T-cell (primary cell): Measurements from ENCODE around the gene CLIP1. TPM values are rescaled to one million over a fixed set of nuclear protein-coding genes. Genes with fewer than 3 reads are reported as not detected.
"Not testable (repeated sequence)": the region's sequence is repeated elsewhere in the genome, so short reads cannot be mapped to it uniquely, and the experiment has no call there.

ENCODE experiments used
- ATAC-seq, 4 experiments: fragments of 200-7000 bp in 3 of 4; fragments of 150-1000 bp in 1 of 4; cut with Tn5 transposase; replicated peaks in 1 of 4; 1 replicate in 3 of 4; 2 replicates in 1 of 4; pipeline ENCODE4 v1.10.0; 2021; ENCODE audit warnings: moderate library complexity in 3 of 4, mild to moderate bottlenecking in 2 of 4, moderate number of reproducible peaks in 1 of 4
- CTCF ChIA-PET, 2 donors: fragments of 300-600 bp; sonication (Branson Sonifier 250); formaldehyde crosslinking; loops; one replicate each; lab custom pipeline; 2022; ENCODE audit warnings: antibody characterized with exemption in 2 of 2; lab: Charles Lee
- POLR2A ChIA-PET, 2 donors: fragments of 300-600 bp; sonication (Branson Sonifier 250); formaldehyde crosslinking; loops; one replicate each; lab custom pipeline; 2022; ENCODE audit warnings: antibody characterized with exemption in 2 of 2; lab: Charles Lee
- DNase-seq, 35 experiments: peaks; one replicate each; pipeline versions ENCODE4 v3.0.0 to v3.0.0-alpha.2; 2013 to 2023
- H3K27ac ChIP-seq: one replicate; pipeline ENCODE4 v1.5.1; 2013; ENCODE audit warnings: low read length
- H3K27me3 ChIP-seq, 2 experiments: replicated peaks in 1 of 2; 1 replicate in 1 of 2; 2 replicates in 1 of 2; pipeline versions ENCODE4 v1.6.1 to v1.7.0; 2013; ENCODE audit warnings: low read length in 1 of 2, mixed read lengths in 1 of 2; ENCODE audit not compliant: control insufficient read depth in 2 of 2, insufficient read depth in 2 of 2; ENCODE audit errors: extremely low read depth in 1 of 2
- H3K36me3 ChIP-seq, 2 donors: 1 replicate in 1 of 2; 2 replicates in 1 of 2; pipeline versions ENCODE4 v1.6.1 to v1.7.0; 2013; ENCODE audit warnings: low read length in 1 of 2; ENCODE audit not compliant: control insufficient read depth in 2 of 2, insufficient read depth in 1 of 2; ENCODE audit errors: extremely low read depth in 1 of 2
- H3K4me1 ChIP-seq, 2 experiments: 1 replicate in 1 of 2; 2 replicates in 1 of 2; pipeline versions ENCODE4 v1.6.1 to v1.7.0; 2013; ENCODE audit warnings: low read length in 2 of 2, mixed read lengths in 1 of 2; ENCODE audit not compliant: insufficient read depth in 2 of 2, control insufficient read depth in 1 of 2; ENCODE audit errors: extremely low read depth in 1 of 2
- H3K4me3 ChIP-seq, 2 donors: 1 replicate in 1 of 2; 2 replicates in 1 of 2; pipeline versions ENCODE4 v1.5.1 to v1.7.0; 2013; ENCODE audit warnings: mild to moderate bottlenecking in 2 of 2, low read length in 1 of 2, moderate library complexity in 1 of 2; ENCODE audit not compliant: control insufficient read depth in 1 of 2; ENCODE audit errors: extremely low read depth in 1 of 2
- H3K9me3 ChIP-seq: 2 replicates; pipeline ENCODE4 v1.7.0; 2013
- H3K27ac Mint-ChIP-seq, 2 donors: one replicate each; pipeline ENCODE4 v1.8.0; 2020 to 2021; ENCODE audit warnings: mild to moderate bottlenecking in 2 of 2, mixed read lengths in 2 of 2
- H3K27me3 Mint-ChIP-seq, 2 donors: one replicate each; pipeline ENCODE4 v1.8.0; 2021 to 2022; ENCODE audit warnings: mixed read lengths in 2 of 2
- H3K36me3 Mint-ChIP-seq: one replicate; pipeline ENCODE4 v1.8.0; 2021; ENCODE audit warnings: mixed read lengths
- H3K4me1 Mint-ChIP-seq, 3 donors: one replicate each; pipeline ENCODE4 v1.8.0; 2020 to 2022; ENCODE audit warnings: mixed read lengths in 3 of 3, mild to moderate bottlenecking in 1 of 3
- H3K4me3 Mint-ChIP-seq, 3 donors: one replicate each; pipeline ENCODE4 v1.8.0; 2020 to 2022; ENCODE audit warnings: mild to moderate bottlenecking in 3 of 3, mixed read lengths in 3 of 3, moderate library complexity in 3 of 3
- H3K9me3 Mint-ChIP-seq, 3 donors: one replicate each; pipeline ENCODE4 v1.8.0; 2020 to 2022; ENCODE audit warnings: mixed read lengths in 3 of 3
- WGBS: methylation state at CpG from one replicate; pipeline ENCODE4 v1.1.5; 2013; ENCODE audit warnings: missing lambda C conversion rate; ENCODE audit not compliant: insufficient coverage; 5-methylcytosine and 5-hydroxymethylcytosine counted together
- total RNA-seq, 35 experiments: library from RNA in 6 of 35; stranded (reverse) in 6 of 35; fragments of 120-200 nt in 1 of 35; gene quantifications; one replicate each; pipeline versions ENCODE4 v1.2.1 to v1.2.4 and lab custom pipeline; 2013 to 2026

CLIP1 gene
- total RNA-seq, 5 donors from 2014 or later (not counting 1 experiment from before 2014, with no cell fraction given): 47.2 to 69.5 (median 59.4) TPM

DNA sequence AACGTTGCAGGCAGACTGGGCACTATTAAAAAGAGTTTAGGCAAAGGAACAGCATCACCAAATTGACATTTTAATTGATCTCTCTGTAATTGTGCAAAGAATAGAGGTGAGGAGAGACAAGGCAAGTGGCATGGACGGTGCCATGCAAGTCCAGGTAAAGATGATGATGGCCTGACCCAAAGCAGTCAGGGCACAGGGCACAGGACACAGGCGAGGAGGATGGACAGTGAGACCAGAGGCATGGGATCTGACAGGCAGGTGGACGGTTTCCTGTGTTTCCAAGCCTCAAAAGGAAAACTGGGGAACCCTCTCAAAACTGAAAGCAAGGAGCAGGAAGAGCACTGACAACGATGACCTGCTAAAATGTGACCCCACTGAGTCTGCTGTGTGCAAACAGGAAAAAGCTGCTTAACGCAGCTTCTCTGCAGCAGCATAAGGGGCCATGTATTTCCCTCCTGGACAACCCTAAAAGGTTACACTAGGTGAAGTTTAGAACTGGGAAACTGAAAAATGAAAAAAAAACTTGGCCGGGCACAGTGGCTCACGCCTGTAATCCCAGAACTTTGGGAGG is 50.9 kb downstream of the CLIP1 start:
- no peak for ATAC-seq
- peaks cover 2 to 5% of the 10 kb centered on the region in 2 experiments for H3K4me1 ChIP-seq
- no peak overlapping the region for H3K27ac ChIP-seq
- no peaks in the 10 kb centered on the region for H3K27me3 Mint-ChIP-seq
- no peaks in the 10 kb centered on the region for H3K9me3 ChIP-seq
- no peak overlapping the region for H3K4me3 Mint-ChIP-seq
- no peak overlapping the region for H3K4me3 ChIP-seq
- DNase-seq: no peak
- peak overlapping the region in 1 of 2 donors; percentile 13 for H3K27ac Mint-ChIP-seq
- CTCF ChIA-PET: interaction anchor here in 1 of 2 donors (0.6 kb wide), 1 partner anchor 840 kb away, joined by 4 read pairs; no protein-coding TSS in a partner anchor
- 72% methylated on average over 6 of the region's 8 CpGs for WGBS
- H3K27me3 ChIP-seq: no peaks in the 10 kb centered on the region
- no peaks in the 10 kb centered on the region for H3K9me3 Mint-ChIP-seq
- peaks cover 16 to 22% (median 17%) of the 10 kb centered on the region in 3 donors for H3K4me1 Mint-ChIP-seq
- H3K36me3 ChIP-seq: peaks cover 5 to 29% of the 10 kb centered on the region in 2 donors
- H3K36me3 Mint-ChIP-seq: peaks cover 20% of the 10 kb centered on the region
- POLR2A ChIA-PET: interaction anchor here in 1 of 2 donors (1.2 kb wide), 1 partner anchor 973 kb away, joined by 3 read pairs; no protein-coding TSS in a partner anchor

DNA sequence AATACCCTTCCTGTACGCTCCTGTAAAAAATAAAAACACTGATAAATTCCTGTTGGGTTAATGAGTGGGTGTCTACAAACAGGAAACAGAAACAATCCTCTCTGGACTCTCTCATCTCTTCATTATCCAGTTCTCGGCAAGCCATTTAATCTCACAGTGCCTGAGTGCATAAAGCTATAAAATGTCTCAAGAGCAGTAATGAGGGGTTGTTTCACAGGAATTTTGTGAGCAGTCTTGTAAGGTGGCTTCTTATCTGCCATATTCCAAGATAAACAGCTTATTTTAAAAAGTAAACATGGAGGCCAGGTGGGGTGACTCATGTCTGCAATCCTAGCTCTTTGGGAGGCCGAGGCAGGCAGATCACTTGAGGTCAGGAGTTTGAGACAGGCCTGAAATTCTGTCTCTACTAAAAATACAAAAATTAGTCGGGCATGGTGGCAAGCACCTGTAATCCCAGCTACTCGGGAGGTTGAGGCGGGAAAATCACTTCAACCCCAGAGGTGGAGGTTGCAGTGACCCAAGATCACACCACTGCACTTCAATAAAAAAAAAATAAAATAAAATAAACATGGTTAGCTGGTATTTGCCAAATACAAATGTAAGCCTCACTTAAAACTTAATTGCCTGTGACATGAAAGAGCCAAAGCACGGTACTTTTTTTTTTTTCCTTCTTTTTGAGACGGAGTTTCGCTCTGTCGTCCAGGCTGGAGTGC is 54.0 kb downstream of the CLIP1 start:
- POLR2A ChIA-PET: interaction anchor here in 1 of 2 donors (0.6 kb wide), 1 partner anchor 518 kb away, joined by 3 read pairs; no protein-coding TSS in a partner anchor
- no peaks in the 10 kb centered on the region for H3K9me3 ChIP-seq
- CTCF ChIA-PET: interaction anchor here in 1 of 2 donors (0.5 to 0.6 kb wide), 2 partner anchors 10 to 51 kb away, joined by 3 to 6 read pairs; no protein-coding TSS in a partner anchor
- Mint-ChIP-seq H3K27me3 (no peaks in the 10 kb centered on the region), H3K27ac (no peak overlapping the region), H3K4me1 (peaks cover 16 to 21% (median 19%) of the 10 kb centered on the region in 3 donors), H3K36me3 (peaks cover 27% of the 10 kb centered on the region), H3K9me3 (no peaks in the 10 kb centered on the region), H3K4me3 (no peak overlapping the region)
- no peak for DNase-seq
- H3K27ac ChIP-seq: no peak overlapping the region
- H3K4me3 ChIP-seq: no peak overlapping the region
- ATAC-seq: no peak
- peaks cover 4 to 23% of the 10 kb centered on the region in 2 donors for H3K36me3 ChIP-seq
- no peaks in the 10 kb centered on the region for H3K27me3 ChIP-seq
- no CpG with 5 or more reads among the region's 10 CpGs for WGBS
- H3K4me1 ChIP-seq: peaks cover 2 to 5% of the 10 kb centered on the region in 2 experiments

DNA sequence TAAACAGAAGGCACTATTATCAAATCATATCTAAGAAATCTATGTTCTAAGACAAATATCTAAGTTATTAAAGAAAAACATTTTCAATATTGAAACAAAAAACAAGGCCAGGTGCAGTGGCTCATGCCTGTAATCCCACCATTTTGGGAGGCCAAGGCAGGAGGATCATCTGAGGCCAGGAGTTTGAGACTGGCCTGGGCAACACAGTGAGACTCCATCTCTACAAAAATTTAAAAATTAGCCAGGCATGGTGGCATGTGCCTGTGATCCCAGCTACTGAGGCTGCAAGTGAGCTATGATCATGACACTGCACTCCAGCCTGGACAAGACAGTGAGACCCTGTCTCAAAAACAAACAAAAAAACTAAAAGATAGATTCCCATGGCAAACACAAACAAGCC is 54.8 kb downstream of the CLIP1 start:
- POLR2A ChIA-PET, H3K27me3 ChIP-seq, H3K4me3 Mint-ChIP-seq, H3K9me3 ChIP-seq, H3K9me3 Mint-ChIP-seq, H3K27me3 Mint-ChIP-seq, H3K4me3 ChIP-seq, H3K27ac Mint-ChIP-seq, H3K4me1 ChIP-seq, DNase-seq, ATAC-seq, CTCF ChIA-PET, H3K27ac ChIP-seq: not testable (repeated sequence)
- H3K36me3 Mint-ChIP-seq: peaks cover 31% of the 10 kb centered on the region
- H3K36me3 ChIP-seq: peaks cover 4 to 24% of the 10 kb centered on the region in 2 donors
- H3K4me1 Mint-ChIP-seq: peaks cover 15 to 20% (median 19%) of the 10 kb centered on the region in 3 donors

DNA sequence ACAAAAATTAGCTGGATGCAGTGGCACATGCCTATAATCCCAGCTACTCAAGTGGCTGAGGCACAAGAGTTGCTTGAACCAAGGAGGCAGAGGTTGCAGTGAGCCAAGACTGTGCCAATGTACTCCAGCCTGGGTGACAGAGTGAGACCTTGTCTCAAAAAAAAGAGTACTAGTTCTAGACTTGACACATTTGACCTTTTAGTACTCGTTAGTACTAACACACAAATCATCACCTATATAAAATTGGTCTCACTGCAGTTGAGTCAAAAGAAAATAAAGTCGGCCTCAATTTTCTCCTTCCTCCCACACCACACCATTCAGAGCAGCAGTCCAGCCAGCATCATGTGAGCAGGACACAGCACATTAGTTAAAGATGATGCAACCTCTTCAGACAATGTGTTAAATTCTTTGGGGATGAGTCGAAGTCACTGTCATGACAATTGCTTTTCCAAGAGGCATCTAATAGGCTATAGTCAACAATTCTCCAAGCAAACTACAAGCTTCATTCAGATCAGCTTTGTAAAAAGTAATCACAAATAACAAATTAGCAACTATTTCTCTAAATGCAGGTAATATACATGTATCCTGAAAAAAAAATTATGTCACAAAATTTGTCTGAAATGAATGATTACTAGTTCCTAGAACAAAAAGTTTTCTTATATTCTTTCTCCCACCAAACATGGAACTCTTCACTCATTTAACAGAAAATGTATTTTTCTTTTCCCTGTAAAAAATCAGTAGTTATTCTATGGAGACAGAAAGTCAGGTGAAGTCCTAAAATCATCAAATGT is 55.6 kb downstream of the CLIP1 start:
- Histone ChIP-seq H3K4me3 (no peak overlapping the region), H3K27me3 (no peaks in the 10 kb centered on the region), H3K27ac (no peak overlapping the region), H3K36me3 (peaks cover 4 to 20% of the 10 kb centered on the region in 2 donors), H3K9me3 (no peaks in the 10 kb centered on the region), H3K4me1 (peaks cover 2 to 5% of the 10 kb centered on the region in 2 experiments)
- Mint-ChIP-seq H3K36me3 (peaks cover 29% of the 10 kb centered on the region), H3K4me3 (no peak overlapping the region), H3K4me1 (peaks cover 13 to 19% (median 17%) of the 10 kb centered on the region in 3 donors), H3K27ac (peak overlapping the region; percentile 2 to 58), H3K27me3 (no peaks in the 10 kb centered on the region), H3K9me3 (no peaks in the 10 kb centered on the region)
- DNase-seq (no peak), ATAC-seq (no peak)
- ChIA-PET CTCF (no interaction called here), POLR2A (no interaction called here)
- 38% methylated on average over 1 of the region's 3 CpGs for WGBS

DNA sequence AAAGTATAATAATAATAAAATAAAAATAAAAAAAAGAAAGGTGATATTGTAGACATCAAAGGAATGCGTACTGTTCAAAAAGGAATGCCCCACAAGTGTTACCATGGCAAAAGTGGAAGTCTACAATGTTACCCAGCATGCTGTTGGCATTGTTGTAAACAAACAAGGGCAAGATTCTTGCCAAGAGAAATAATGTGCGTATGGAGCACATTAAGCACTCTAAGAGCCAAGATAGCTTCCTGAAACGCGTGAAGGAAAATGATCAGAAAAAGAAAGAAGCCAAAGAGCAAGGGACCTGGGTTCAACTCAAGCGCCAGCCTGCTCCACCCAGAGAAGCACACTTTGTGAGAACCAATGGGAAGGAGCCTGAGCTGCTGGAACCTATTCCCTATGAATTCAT is 57.2 kb downstream of the CLIP1 start:
- H3K27ac Mint-ChIP-seq, DNase-seq, H3K27me3 Mint-ChIP-seq, POLR2A ChIA-PET, H3K9me3 ChIP-seq, H3K4me3 ChIP-seq, ATAC-seq, H3K4me3 Mint-ChIP-seq, H3K27me3 ChIP-seq, H3K27ac ChIP-seq, H3K4me1 ChIP-seq, H3K9me3 Mint-ChIP-seq: not testable (repeated sequence)
- peaks cover 0 to 27% of the 10 kb centered on the region in 2 donors for H3K36me3 ChIP-seq
- Mint-ChIP-seq H3K4me1 (peaks cover 5 to 11% (median 9%) of the 10 kb centered on the region in 3 donors), H3K36me3 (peaks cover 35% of the 10 kb centered on the region)
- WGBS: 85% methylated on average over 2 of the region's 5 CpGs
- CTCF ChIA-PET: interaction anchor here in 1 of 2 donors (0.6 kb wide), 1 partner anchor 897 kb away, joined by 3 read pairs; no protein-coding TSS in a partner anchor

DNA sequence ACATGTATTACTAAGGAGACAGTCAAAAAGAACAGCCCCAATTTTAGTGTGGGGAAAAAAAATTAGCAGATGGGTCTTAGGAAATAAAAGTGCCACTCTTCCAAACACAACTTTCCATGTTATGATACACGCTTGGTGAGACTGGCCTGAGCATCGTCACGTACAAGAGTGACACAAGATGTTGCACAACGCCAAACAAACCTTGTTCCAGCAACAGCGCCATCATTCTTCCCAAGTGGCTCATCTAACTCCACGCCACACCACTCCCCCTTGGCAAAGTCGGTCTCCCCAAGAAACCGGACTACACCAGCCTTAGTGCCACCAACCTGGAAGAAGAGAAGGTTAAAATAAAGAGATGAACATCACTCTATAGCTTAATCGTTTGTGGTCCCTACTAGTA is 58.7 kb downstream of the CLIP1 start:
- ATAC-seq: no peak
- no peak overlapping the region for H3K4me3 Mint-ChIP-seq
- Histone ChIP-seq H3K4me3 (no peak overlapping the region), H3K4me1 (no peaks in the 10 kb centered on the region), H3K27me3 (no peaks in the 10 kb centered on the region), H3K36me3 (peaks cover 0 to 34% of the 10 kb centered on the region in 2 donors), H3K27ac (no peak overlapping the region), H3K9me3 (no peaks in the 10 kb centered on the region)
- H3K4me1 Mint-ChIP-seq: peaks cover 5 to 7% (median 5%) of the 10 kb centered on the region in 3 donors
- H3K27me3 Mint-ChIP-seq: no peaks in the 10 kb centered on the region
- ChIA-PET POLR2A (interaction anchor here in 1 of 2 donors (0.6 kb wide), 1 partner anchor 1615 kb away, joined by 3 read pairs; no protein-coding TSS in a partner anchor), CTCF (no interaction called here)
- WGBS: no CpG with 5 or more reads among the region's 9 CpGs
- no peaks in the 10 kb centered on the region for H3K9me3 Mint-ChIP-seq
- no peak overlapping the region for H3K27ac Mint-ChIP-seq
- no peak for DNase-seq
- H3K36me3 Mint-ChIP-seq: peaks cover 44% of the 10 kb centered on the region
